Breast epithelium (tissue), 3 donors: ENCODE data around the gene CLN3.
"Not testable (repeated sequence)": the region's sequence is repeated elsewhere in the genome, so short reads cannot be mapped to it uniquely, and the experiment has no call there.

Experiments used
- CTCF ChIP-seq, 3 donors: fragments of 450-650 bp; IDR thresholded peaks; one replicate each; pipeline ENCODE4 v1.5.1; 2016 to 2017; ENCODE audit warnings: antibody characterized with exemption in 3 of 3, mild to moderate bottlenecking in 3 of 3, moderate library complexity in 3 of 3
- POLR2A ChIP-seq: fragments of 450-650 bp; IDR thresholded peaks from one replicate; pipeline ENCODE4 v1.6.1; 2016; ENCODE audit warnings: antibody characterized with exemption, mild to moderate bottlenecking, moderate library complexity
- POLR2AphosphoS5 ChIP-seq, 3 donors: sonication (generic); formaldehyde crosslinking; IDR thresholded peaks; one replicate each; pipeline ENCODE4 v1.6.1; 2017; ENCODE audit warnings: antibody characterized with exemption in 3 of 3

- TF ChIP-seq CTCF (IDR thresholded peaks at IDR 0.05); POLR2A; POLR2AphosphoS5 (IDR thresholded peaks at IDR 0.05): not testable (repeated sequence)
These were observed 44.8 kb downstream of the CLN3 start for GRCh38 chr16:28447081-28447480.
